Stimulated activated CD8-positive, alpha-beta memory T cell treated with anti-CD3 and anti-CD28 coated beads, Interleukin-12 subunit alpha, Interleukin-12 subunit beta, amount 100 ng/mL, for 24 hours (primary cell): Measurements from ENCODE around the gene C16orf46.

Source experiments
- DNase-seq: peaks from one replicate; pipeline ENCODE4 v3.0.0-alpha.2; 2020; ENCODE audit errors: extremely low read depth

The C16orf46 gene

GRCh38 chr16:81012974-81013373, 64.1 kb downstream of the C16orf46 start:
- DNase-seq: no peak
